ENCODE results near the gene GLIPR1L1.
"Not testable (repeated sequence)": the region's sequence is repeated elsewhere in the genome, so short reads cannot be mapped to it uniquely, and the experiment has no call there.

GLIPR1L1 gene

GRCh38 chr12:75341873-75342272 is 7.4 kb downstream of the GLIPR1L1 start:
- in situ Hi-C loops (cut with HindIII; ENCODE audit: low pct_ligation_motif_present, low pct_unique_long_range_greater_than_20kb, low sequenced_read_pairs): no loop called here
- no peak for DNase-seq

GRCh38 chr12:75345531-75345930 is 11.1 kb downstream of the GLIPR1L1 start:
- in situ Hi-C loops (cut with HindIII; ENCODE audit: low pct_ligation_motif_present, low pct_unique_long_range_greater_than_20kb, low sequenced_read_pairs): no loop called here
- no peak for DNase-seq

DNA sequence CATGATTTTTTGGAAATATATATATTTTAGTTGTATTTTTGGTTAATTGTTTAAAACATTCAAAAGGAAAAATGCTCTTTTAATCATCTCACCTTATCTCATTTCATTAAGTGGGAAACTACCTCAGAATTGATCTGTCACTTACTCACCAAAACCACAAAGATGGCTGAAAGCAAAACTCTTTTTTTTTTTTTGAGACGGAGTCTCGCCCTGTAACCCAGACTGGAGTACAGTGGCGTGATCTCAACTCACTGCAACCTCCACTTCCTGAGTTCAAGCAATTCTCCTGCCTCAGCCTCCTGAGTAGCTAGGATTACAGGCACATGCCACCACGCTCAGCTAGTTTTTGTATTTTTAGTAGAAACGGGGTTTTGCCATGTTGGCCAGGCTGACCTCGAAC is 11.7 kb downstream of the GLIPR1L1 start:
- in situ Hi-C loops (cut with HindIII; ENCODE audit: low pct_ligation_motif_present, low pct_unique_long_range_greater_than_20kb, low sequenced_read_pairs); DNase-seq: not testable (repeated sequence)

GRCh38 chr12:75349946-75350345 is 15.5 kb downstream of the GLIPR1L1 start:
- in situ Hi-C loops (cut with HindIII; ENCODE audit: low pct_ligation_motif_present, low pct_unique_long_range_greater_than_20kb, low sequenced_read_pairs): no loop called here
- no peak for DNase-seq

DNA sequence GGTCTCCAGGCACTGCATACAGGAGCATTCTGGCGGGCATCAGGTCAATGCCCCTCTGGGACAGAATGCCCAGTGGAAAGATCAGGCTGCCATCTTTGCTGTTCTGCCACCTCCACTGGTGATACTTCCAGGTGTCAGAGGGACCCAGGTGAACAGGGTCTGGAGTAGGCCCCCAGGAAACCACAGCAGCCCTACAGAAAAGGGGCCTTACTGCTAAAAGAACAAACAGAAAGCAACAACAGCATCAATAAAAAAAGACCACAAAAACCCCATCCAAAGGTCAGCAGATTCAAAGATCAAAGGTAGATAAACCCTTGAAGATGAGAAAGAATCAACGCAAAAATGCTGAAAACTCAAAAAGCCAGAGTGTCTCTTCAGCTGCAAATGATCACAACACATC is 15.9 kb downstream of the GLIPR1L1 start:
- in situ Hi-C loops (cut with HindIII; ENCODE audit: low pct_ligation_motif_present, low pct_unique_long_range_greater_than_20kb, low sequenced_read_pairs): no loop called here
- DNase-seq: no peak

GRCh38 chr12:75354011-75354410 is 19.5 kb downstream of the GLIPR1L1 start:
- DNase-seq: no peak

GRCh38 chr12:75360920-75361319 is 26.4 kb downstream of the GLIPR1L1 start:
- no peak for DNase-seq
- in situ Hi-C loops (cut with HindIII; ENCODE audit: low pct_ligation_motif_present, low pct_unique_long_range_greater_than_20kb, low sequenced_read_pairs): no loop called here

More at GRCh38 chr12:75354011-75354410, 19.5 kb downstream of the GLIPR1L1 start:
- in situ Hi-C loops (cut with HindIII; ENCODE audit: low pct_ligation_motif_present, low pct_unique_long_range_greater_than_20kb, low sequenced_read_pairs): no loop called here

- in situ Hi-C loops (cut with HindIII; ENCODE audit: low pct_ligation_motif_present, low pct_unique_long_range_greater_than_20kb, low sequenced_read_pairs): no loop called here
- no peak for DNase-seq
Observed at GRCh38 chr12:75361408-75361807, 26.9 kb downstream of the GLIPR1L1 start.

- no peak for DNase-seq
- in situ Hi-C loops (cut with HindIII; ENCODE audit: low pct_ligation_motif_present, low pct_unique_long_range_greater_than_20kb, low sequenced_read_pairs): no loop called here
Observed at GRCh38 chr12:75364919-75365318, 30.4 kb downstream of the GLIPR1L1 start.

- no peak for DNase-seq
- in situ Hi-C loops (cut with HindIII; ENCODE audit: low pct_ligation_motif_present, low pct_unique_long_range_greater_than_20kb, low sequenced_read_pairs): no loop called here
Observed at GRCh38 chr12:75366629-75367028, 32.2 kb downstream of the GLIPR1L1 start.

DNA sequence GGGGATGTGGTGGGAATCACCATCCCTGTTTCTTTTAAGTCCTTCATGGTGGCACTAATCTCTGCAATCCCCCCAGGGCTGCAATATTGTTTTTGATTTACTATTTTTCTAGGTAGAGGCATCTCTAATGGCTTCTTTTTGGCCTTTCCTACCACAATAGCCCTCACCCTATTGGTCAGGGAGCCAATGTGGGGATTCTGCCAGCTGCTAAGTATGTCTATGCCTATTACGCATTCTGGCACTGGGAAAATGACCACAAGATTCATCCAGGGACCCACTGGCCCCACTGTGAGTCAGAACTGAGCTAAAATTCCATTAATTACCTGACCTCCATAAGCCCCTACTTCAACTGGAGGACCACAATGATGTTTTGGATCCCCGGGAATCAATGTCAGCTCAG is 40.5 kb downstream of the GLIPR1L1 start:
- no peak for DNase-seq
- in situ Hi-C loops (cut with HindIII; ENCODE audit: low pct_ligation_motif_present, low pct_unique_long_range_greater_than_20kb, low sequenced_read_pairs): no loop called here

DNA sequence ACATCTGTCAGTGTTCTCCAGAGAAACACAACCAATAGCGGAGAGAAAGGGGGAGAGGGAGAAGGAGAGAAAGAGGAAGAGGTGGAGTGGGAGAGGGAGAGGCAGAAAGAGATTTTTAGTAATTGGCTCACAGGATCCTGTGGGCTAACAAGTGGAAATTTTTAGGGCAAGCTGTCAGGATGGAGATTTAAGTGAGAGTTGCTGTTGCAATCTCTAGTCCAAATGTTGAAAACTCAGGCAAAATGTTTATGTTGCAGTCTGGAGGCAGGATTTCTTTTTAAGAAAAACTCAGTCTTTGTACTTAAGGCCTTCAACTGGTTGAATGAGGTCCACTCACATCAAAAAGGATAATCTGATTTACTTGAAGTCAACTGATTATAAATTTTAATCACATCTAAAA is 43.9 kb downstream of the GLIPR1L1 start:
- no peak for DNase-seq
- in situ Hi-C loops (cut with HindIII; ENCODE audit: low pct_ligation_motif_present, low pct_unique_long_range_greater_than_20kb, low sequenced_read_pairs): no loop called here

DNA sequence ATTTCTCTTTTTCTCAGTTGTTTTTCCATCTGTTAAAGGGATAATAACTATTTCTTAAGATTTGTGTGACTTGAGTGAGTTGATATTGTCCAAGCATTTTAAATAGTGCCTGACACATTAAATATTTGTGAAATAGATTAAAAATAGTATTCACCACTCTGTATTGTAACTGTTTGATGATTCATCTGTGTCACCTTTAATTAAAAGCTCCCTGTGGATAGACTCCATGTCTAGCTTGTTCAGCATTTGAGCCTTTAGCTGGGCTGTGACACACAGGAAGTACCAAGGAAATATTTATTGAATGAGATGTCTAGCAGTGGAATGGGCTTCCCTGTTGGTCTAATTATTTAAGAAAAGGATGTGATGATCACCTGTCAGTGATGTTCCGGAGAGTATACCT is 54.6 kb downstream of the GLIPR1L1 start:
- peak; percentile 59 for DNase-seq
- in situ Hi-C loops (cut with HindIII; ENCODE audit: low pct_ligation_motif_present, low pct_unique_long_range_greater_than_20kb, low sequenced_read_pairs): no loop called here

DNA sequence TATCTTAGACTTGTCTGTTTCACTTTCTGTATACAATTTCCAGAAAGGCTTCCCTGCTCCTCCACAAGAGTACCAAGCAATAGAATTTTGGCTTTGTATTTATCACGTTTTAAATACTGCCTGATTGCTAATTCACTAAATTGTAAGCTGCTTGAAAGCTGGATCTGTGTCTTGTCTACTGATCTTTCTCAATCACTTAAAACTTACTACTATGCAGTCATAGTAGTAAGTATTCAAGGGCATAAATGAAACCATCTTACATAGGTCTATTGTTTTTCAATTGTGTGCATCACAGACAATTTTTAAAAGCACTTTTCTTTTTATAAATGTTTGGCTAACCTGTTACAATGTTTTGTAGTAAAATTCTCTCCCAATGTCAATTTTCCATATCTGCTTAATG is 55.2 kb downstream of the GLIPR1L1 start:
- in situ Hi-C loops (cut with HindIII; ENCODE audit: low pct_ligation_motif_present, low pct_unique_long_range_greater_than_20kb, low sequenced_read_pairs): no loop called here
- peak; percentile 31 for DNase-seq

GRCh38 chr12:75390156-75390898 is 55.9 kb downstream of the GLIPR1L1 start:
- DNase-seq: no peak
- in situ Hi-C loops (cut with HindIII; ENCODE audit: low pct_ligation_motif_present, low pct_unique_long_range_greater_than_20kb, low sequenced_read_pairs): no loop called here

DNA sequence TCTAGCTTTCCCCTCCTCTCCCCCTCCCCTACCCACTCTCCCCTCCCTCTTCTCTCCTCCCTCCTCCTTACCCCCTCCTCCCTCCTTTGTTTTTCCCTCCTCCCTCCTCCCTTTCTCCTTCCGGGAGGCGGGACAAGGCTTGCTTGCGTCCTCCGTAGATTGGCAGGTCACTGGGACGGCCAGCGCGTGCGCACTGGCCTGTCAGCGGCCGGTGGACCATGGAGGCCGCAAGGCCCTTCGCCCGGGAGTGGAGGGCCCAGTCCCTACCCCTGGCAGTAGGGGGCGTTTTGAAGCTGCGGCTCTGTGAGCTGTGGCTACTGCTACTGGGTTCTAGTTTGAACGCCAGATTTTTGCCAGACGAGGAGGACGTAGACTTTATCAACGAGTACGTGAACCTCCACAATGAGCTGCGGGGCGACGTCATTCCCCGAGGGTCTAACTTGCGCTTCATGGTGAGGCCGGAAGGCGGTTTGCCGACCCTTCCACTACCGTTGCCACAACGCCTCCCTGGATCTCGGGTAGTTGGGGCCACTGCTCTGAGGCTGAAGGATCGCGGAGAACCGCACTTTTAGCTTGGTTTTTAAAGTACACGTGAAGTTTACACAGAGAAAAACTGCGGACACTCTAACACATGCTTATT is 56.5 kb downstream of the GLIPR1L1 start, which contains the start of gene GLIPR1L2:
GLIPR1L2 (plus strand) TSS at position 191 of the 640 bp plus-strand sequence; CDS start at position 219, 28 bp downstream.
- peak; percentile 97 for DNase-seq
- in situ Hi-C loops (cut with HindIII; ENCODE audit: low pct_ligation_motif_present, low pct_unique_long_range_greater_than_20kb, low sequenced_read_pairs): no loop called here

- in situ Hi-C loops (cut with HindIII; ENCODE audit: low pct_ligation_motif_present, low pct_unique_long_range_greater_than_20kb, low sequenced_read_pairs): no loop called here
- DNase-seq: no peak
Observed at GRCh38 chr12:75404231-75404630, 69.8 kb downstream of the GLIPR1L1 start.

GRCh38 chr12:75407683-75408082 is 73.2 kb downstream of the GLIPR1L1 start:
- in situ Hi-C loops (cut with HindIII; ENCODE audit: low pct_ligation_motif_present, low pct_unique_long_range_greater_than_20kb, low sequenced_read_pairs): no loop called here
- DNase-seq: no peak

DNA sequence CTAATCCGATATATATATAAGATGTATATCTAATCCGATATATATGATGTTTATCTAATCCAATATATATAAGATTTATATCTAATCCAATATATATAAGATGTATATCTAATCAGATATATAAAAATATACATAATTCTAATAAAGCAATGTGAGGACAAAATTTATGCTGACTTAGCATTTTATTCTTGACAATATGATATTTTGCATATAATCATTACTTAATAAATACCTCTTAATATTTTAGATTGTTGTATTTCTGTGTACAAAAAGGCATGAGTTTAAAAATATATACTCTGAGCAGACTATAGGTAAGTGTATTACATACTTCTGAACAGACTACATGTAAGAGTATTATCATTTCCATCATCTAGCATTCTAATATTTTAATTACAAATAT is 75.4 kb downstream of the GLIPR1L1 start:
- in situ Hi-C loops (cut with HindIII; ENCODE audit: low pct_ligation_motif_present, low pct_unique_long_range_greater_than_20kb, low sequenced_read_pairs): no loop called here
- no peak for DNase-seq

DNA sequence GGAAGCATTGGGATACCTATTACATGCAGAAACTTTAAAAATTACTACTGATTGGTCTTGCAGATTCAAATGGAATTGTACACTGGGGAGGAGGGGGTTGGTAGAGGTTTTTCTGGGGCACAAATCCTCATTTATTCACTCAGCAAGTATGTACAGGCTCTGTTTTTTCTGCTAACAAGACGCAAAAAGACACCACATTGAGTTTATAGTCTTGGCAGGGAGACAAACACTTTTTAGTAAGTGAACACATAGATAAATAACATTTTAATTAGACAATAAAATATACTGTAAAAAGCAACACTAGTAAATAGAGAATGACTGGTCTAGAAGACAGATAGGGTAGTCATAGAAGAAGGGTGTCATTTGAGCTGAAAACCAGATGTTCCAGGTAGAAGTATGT is 80.2 kb downstream of the GLIPR1L1 start:
- no peak for DNase-seq
- in situ Hi-C loops (cut with HindIII; ENCODE audit: low pct_ligation_motif_present, low pct_unique_long_range_greater_than_20kb, low sequenced_read_pairs): no loop called here

Data from ACHN (cell line).